Ascending aorta (tissue), 2 donors: ENCODE results near the gene UGT1A10. TPM values are rescaled to one million over a fixed set of nuclear protein-coding genes. Genes with fewer than 3 reads are reported as not detected.

Source experiments
- DNase-seq, 2 donors: peaks; one replicate each; pipeline ENCODE4 v3.0.0-alpha.2; 2019; ENCODE audit warnings: low spot score in 2 of 2
- H3K27ac ChIP-seq, 2 donors: fragments of 200-600 bp; sonication (generic); one replicate each; pipeline ENCODE4 v1.5.1; 2016 to 2017; ENCODE audit warnings: mild to moderate bottlenecking in 1 of 2
- H3K27me3 ChIP-seq: fragments of 200-600 bp; sonication (generic); one replicate; pipeline ENCODE4 v1.5.1; 2017
- H3K36me3 ChIP-seq, 2 donors: fragments of 200-600 bp; sonication (generic); one replicate each; pipeline ENCODE4 v1.5.1; 2016
- H3K4me1 ChIP-seq, 2 donors: fragments of 200-600 bp; sonication (generic); one replicate each; pipeline ENCODE4 v1.5.1; 2016 to 2017; ENCODE audit warnings: mild to moderate bottlenecking in 1 of 2
- H3K4me3 ChIP-seq, 2 donors: fragments of 200-600 bp; sonication (generic); one replicate each; pipeline ENCODE4 v1.5.1; 2016 to 2017; ENCODE audit warnings: mild to moderate bottlenecking in 1 of 2
- H3K9me3 ChIP-seq, 2 donors: fragments of 200-600 bp; sonication (generic); one replicate each; pipeline ENCODE4 v1.5.1; 2016
- CTCF ChIP-seq, 3 experiments: fragments of 200-600 bp in 2 of 3; fragments of 450-650 bp in 1 of 3; sonication (generic) in 2 of 3; IDR thresholded peaks; one replicate each; pipeline ENCODE4 v1.5.1; 2016 to 2019; ENCODE audit warnings: antibody characterized with exemption in 3 of 3, mild to moderate bottlenecking in 1 of 3, moderate library complexity in 1 of 3
- intact Hi-C: fragments of 100-400 bp; cut with DNase I; formaldehyde crosslinking; loops from one replicate; pipeline ENCODE4 v1.15.1; 2023
- total RNA-seq: library from RNA; depleted of rRNA; stranded (reverse); fragments of >200 nt; gene quantifications from one replicate; pipeline ENCODE4 v1.1.0, GENCODE V29; 2016

UGT1A10 gene
- total RNA-seq, 1 donor from 2014 or later: not detected

- no peak for TF ChIP-seq CTCF (IDR thresholded peaks at IDR 0.05)
- intact Hi-C loops: no loop called here
- H3K27me3 ChIP-seq: no peaks in the 10 kb centered on the region
- H3K36me3 ChIP-seq: no peaks in the 10 kb centered on the region
- H3K27ac ChIP-seq: no peak within 1 kb of the TSS
- H3K4me1 ChIP-seq: no peaks in the 10 kb centered on the region
- DNase-seq: no peak
- no peaks in the 10 kb centered on the region for H3K9me3 ChIP-seq
- no peak within 1 kb of the TSS for H3K4me3 ChIP-seq
Measured at GRCh38 chr2:233681521-233682099, 45.4 kb downstream of the UGT1A10 start, which contains the start of gene UGT1A7. TSS of gene UGT1A7 (plus strand) at chr2:233681901. CDS start at chr2:233681938, 37 bp downstream.

- DNase-seq: no peak
- no peak overlapping the region for H3K27ac ChIP-seq
- intact Hi-C loops: no loop called here
- H3K36me3 ChIP-seq: no peaks in the 10 kb centered on the region
- no peaks in the 10 kb centered on the region for H3K9me3 ChIP-seq
- no peak for TF ChIP-seq CTCF (IDR thresholded peaks at IDR 0.05)
- no peak overlapping the region for H3K4me3 ChIP-seq
- no peaks in the 10 kb centered on the region for H3K4me1 ChIP-seq
- no peaks in the 10 kb centered on the region for H3K27me3 ChIP-seq
Measured at GRCh38 chr2:233684640-233685039, 48.4 kb downstream of the UGT1A10 start.

- Histone ChIP-seq H3K27ac (no peak overlapping the region), H3K36me3 (no peaks in the 10 kb centered on the region), H3K4me1 (no peaks in the 10 kb centered on the region), H3K27me3 (no peaks in the 10 kb centered on the region), H3K9me3 (no peaks in the 10 kb centered on the region), H3K4me3 (no peak overlapping the region)
- intact Hi-C loops: no loop called here
- no peak for TF ChIP-seq CTCF (IDR thresholded peaks at IDR 0.05)
- no peak for DNase-seq
Measured at GRCh38 chr2:233686928-233687327, 50.7 kb downstream of the UGT1A10 start.

GRCh38 chr2:233688341-233688740 lies 52.1 kb downstream of the UGT1A10 start:
- Histone ChIP-seq H3K4me3 (no peak overlapping the region), H3K4me1 (no peaks in the 10 kb centered on the region), H3K9me3 (no peaks in the 10 kb centered on the region), H3K36me3 (no peaks in the 10 kb centered on the region), H3K27ac (no peak overlapping the region), H3K27me3 (no peaks in the 10 kb centered on the region)
- no peak for DNase-seq
- intact Hi-C loops: no loop called here
- TF ChIP-seq CTCF (IDR thresholded peaks at IDR 0.05): no peak

GRCh38 chr2:233689031-233689430 lies 52.8 kb downstream of the UGT1A10 start:
- no peaks in the 10 kb centered on the region for H3K9me3 ChIP-seq
- intact Hi-C loops: no loop called here
- H3K4me1 ChIP-seq: no peaks in the 10 kb centered on the region
- H3K27ac ChIP-seq: no peak overlapping the region
- DNase-seq: no peak
- no peaks in the 10 kb centered on the region for H3K36me3 ChIP-seq
- no peaks in the 10 kb centered on the region for H3K27me3 ChIP-seq
- H3K4me3 ChIP-seq: no peak overlapping the region
- TF ChIP-seq CTCF (IDR thresholded peaks at IDR 0.05): no peak

GRCh38 chr2:233689501-233689900 lies 53.3 kb downstream of the UGT1A10 start:
- no peak for TF ChIP-seq CTCF (IDR thresholded peaks at IDR 0.05)
- H3K9me3 ChIP-seq: no peaks in the 10 kb centered on the region
- H3K4me3 ChIP-seq: no peak overlapping the region

More at GRCh38 chr2:233689501-233689900, 53.3 kb downstream of the UGT1A10 start:
- Histone ChIP-seq H3K36me3 (no peaks in the 10 kb centered on the region), H3K27me3 (no peaks in the 10 kb centered on the region), H3K27ac (no peak overlapping the region), H3K4me1 (no peaks in the 10 kb centered on the region)
- DNase-seq: no peak
- intact Hi-C loops: no loop called here
